HEK293 (cell line): ENCODE results near the gene UFSP2.

ENCODE experiments used
- ZNF146 ChIP-seq: fragments of 450-650 bp; formaldehyde crosslinking; IDR thresholded peaks from 2 replicates; pipeline ENCODE4 v1.5.1; 2016; ENCODE audit warnings: missing biosample characterization, missing genetic modification characterization
- ZNF174 ChIP-seq: fragments of 450-650 bp; formaldehyde crosslinking; IDR thresholded peaks from 2 replicates; pipeline ENCODE4 v1.5.0; 2017; ENCODE audit warnings: missing biosample characterization, mild to moderate bottlenecking, missing genetic modification characterization
- ZNF274 ChIP-seq, 2 experiments: fragments of 200-500 bp in 1 of 2; fragments of 450-650 bp in 1 of 2; sonication (Bioruptor generic) in 1 of 2; formaldehyde crosslinking in 1 of 2; IDR thresholded peaks; 2 replicates each; pipeline versions ENCODE4 v1.5.1 to v1.6.1; 2014 to 2016; ENCODE audit warnings: borderline replicate concordance in 1 of 2, inconsistent platforms in 1 of 2, low read length in 1 of 2, missing biosample characterization in 1 of 2, missing genetic modification characterization in 1 of 2
- ZNF335 ChIP-seq: fragments of 450-650 bp; formaldehyde crosslinking; conservative IDR thresholded peaks from 2 replicates; pipeline ENCODE4 v1.5.1; 2016; ENCODE audit warnings: missing biosample characterization, missing genetic modification characterization
- ZNF426 ChIP-seq: fragments of 450-650 bp; formaldehyde crosslinking; IDR thresholded peaks from 2 replicates; pipeline ENCODE4 v1.5.1; 2017; ENCODE audit warnings: missing biosample characterization, missing genetic modification characterization, mild to moderate bottlenecking, inconsistent platforms, moderate library complexity
- ZNF558 ChIP-seq: fragments of 450-650 bp; formaldehyde crosslinking; IDR thresholded peaks from 2 replicates; pipeline ENCODE4 v1.5.1; 2016; ENCODE audit warnings: missing biosample characterization, missing genetic modification characterization
- ZNF621 ChIP-seq: fragments of 450-650 bp; formaldehyde crosslinking; IDR thresholded peaks from 2 replicates; pipeline ENCODE4 v1.5.1; 2017; ENCODE audit warnings: missing biosample characterization, missing genetic modification characterization
- TF ChIP-seq, protein P1 (sequence below): fragments of 450-650 bp; formaldehyde crosslinking; IDR thresholded peaks from 2 replicates; pipeline ENCODE4 v1.5.1; 2016; ENCODE audit warnings: missing biosample characterization, missing genetic modification characterization
- TF ChIP-seq, protein P2 (sequence below): fragments of 450-650 bp; formaldehyde crosslinking; IDR thresholded peaks from 2 replicates; pipeline ENCODE4 v1.5.1; 2016; ENCODE audit warnings: missing biosample characterization, missing genetic modification characterization

DNA sequence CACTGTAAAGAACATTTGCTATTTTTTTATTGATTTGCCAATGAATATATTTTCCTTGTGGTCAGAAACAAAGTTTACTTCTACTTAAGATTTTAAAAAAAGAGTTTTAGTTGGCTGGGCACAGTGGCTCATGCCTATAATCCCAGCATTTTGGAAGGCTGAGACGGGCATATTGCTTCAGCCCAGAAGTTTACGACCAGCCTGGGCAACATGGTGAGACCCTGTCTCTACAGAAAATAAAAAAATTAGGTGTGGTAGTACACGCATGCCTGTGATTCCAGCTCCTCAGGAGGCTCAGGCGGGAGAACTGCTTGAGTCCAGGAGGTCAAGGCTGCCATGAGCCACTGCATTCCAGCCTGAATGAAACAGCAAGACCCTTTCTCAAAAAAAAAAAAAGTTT is 66.8 kb downstream of the UFSP2 start:
- TF ChIP-seq, protein P1, sequence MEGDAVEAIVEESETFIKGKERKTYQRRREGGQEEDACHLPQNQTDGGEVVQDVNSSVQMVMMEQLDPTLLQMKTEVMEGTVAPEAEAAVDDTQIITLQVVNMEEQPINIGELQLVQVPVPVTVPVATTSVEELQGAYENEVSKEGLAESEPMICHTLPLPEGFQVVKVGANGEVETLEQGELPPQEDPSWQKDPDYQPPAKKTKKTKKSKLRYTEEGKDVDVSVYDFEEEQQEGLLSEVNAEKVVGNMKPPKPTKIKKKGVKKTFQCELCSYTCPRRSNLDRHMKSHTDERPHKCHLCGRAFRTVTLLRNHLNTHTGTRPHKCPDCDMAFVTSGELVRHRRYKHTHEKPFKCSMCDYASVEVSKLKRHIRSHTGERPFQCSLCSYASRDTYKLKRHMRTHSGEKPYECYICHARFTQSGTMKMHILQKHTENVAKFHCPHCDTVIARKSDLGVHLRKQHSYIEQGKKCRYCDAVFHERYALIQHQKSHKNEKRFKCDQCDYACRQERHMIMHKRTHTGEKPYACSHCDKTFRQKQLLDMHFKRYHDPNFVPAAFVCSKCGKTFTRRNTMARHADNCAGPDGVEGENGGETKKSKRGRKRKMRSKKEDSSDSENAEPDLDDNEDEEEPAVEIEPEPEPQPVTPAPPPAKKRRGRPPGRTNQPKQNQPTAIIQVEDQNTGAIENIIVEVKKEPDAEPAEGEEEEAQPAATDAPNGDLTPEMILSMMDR (tag by site-specific recombination), result no peak
- no peak for TF ChIP-seq ZNF274 (IDR thresholded peaks at IDR 0.05; ENCODE audit: low read length)
- TF ChIP-seq ZNF274 (tag by site-specific recombination; IDR thresholded peaks at IDR 0.05; ENCODE audit: borderline replicate concordance), result no peak
- TF ChIP-seq ZNF426, result no peak
- TF ChIP-seq ZNF335 (tag by site-specific recombination), result no peak
- TF ChIP-seq, protein P2, sequence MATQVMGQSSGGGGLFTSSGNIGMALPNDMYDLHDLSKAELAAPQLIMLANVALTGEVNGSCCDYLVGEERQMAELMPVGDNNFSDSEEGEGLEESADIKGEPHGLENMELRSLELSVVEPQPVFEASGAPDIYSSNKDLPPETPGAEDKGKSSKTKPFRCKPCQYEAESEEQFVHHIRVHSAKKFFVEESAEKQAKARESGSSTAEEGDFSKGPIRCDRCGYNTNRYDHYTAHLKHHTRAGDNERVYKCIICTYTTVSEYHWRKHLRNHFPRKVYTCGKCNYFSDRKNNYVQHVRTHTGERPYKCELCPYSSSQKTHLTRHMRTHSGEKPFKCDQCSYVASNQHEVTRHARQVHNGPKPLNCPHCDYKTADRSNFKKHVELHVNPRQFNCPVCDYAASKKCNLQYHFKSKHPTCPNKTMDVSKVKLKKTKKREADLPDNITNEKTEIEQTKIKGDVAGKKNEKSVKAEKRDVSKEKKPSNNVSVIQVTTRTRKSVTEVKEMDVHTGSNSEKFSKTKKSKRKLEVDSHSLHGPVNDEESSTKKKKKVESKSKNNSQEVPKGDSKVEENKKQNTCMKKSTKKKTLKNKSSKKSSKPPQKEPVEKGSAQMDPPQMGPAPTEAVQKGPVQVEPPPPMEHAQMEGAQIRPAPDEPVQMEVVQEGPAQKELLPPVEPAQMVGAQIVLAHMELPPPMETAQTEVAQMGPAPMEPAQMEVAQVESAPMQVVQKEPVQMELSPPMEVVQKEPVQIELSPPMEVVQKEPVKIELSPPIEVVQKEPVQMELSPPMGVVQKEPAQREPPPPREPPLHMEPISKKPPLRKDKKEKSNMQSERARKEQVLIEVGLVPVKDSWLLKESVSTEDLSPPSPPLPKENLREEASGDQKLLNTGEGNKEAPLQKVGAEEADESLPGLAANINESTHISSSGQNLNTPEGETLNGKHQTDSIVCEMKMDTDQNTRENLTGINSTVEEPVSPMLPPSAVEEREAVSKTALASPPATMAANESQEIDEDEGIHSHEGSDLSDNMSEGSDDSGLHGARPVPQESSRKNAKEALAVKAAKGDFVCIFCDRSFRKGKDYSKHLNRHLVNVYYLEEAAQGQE (tag by site-specific recombination), result no peak
- TF ChIP-seq ZNF621, result no peak
- no peak for TF ChIP-seq ZNF146 (tag by site-specific recombination)
- TF ChIP-seq ZNF558 (tag by site-specific recombination), result no peak
- TF ChIP-seq ZNF174 (tag by site-specific recombination), result no peak
